ENCODE results near the gene P3R3URF. TPM values are rescaled to one million over a fixed set of nuclear protein-coding genes. Genes with fewer than 3 reads are reported as not detected.

The P3R3URF gene
- total RNA-seq, 1 experiment from 2014 or later: not detected

GRCh38 chr1:46184920-46185658 is 8.8 kb upstream of the P3R3URF start:
- no peak for DNase-seq (ENCODE audit: low read depth, low spot score)
- POLR2A ChIA-PET: no interaction called here
- no peak overlapping the region; the same call in 1 of the 2 replicates for H3K9ac ChIP-seq (ENCODE audit: low read length)
- no peak overlapping the region for H2AFZ ChIP-seq (ENCODE audit: low read depth, low read length, poor library complexity, severe bottlenecking)
- H3K27me3 ChIP-seq (ENCODE audit: insufficient read depth, low read length): no peaks in the 10 kb centered on the region
- no peak overlapping the region for H3K4me3 ChIP-seq (replicated peaks in 1 of 2; ENCODE audit: low read depth in 1 of 2, low read length in 2 of 2)
- peaks cover 61 to 81% of the 10 kb centered on the region in 2 experiments for H3K4me1 ChIP-seq (ENCODE audit: control insufficient read depth in 1 of 2, insufficient read depth in 2 of 2, low read length in 2 of 2)
- intact Hi-C loops (cut with micrococcal nuclease): no loop called here
- no peak for TF ChIP-seq RAD21 (IDR thresholded peaks at IDR 0.05; ENCODE audit: low read depth)
- TF ChIP-seq EGR1 (IDR thresholded peaks at IDR 0.05; ENCODE audit: low read depth): no peak
- 0 out of 2 replicates have a peak, but pooled peaks have one; percentile 11 for TF ChIP-seq POLR2AphosphoS5 (IDR thresholded peaks at IDR 0.05; ENCODE audit: low read depth, low read length)
- BruUV-seq (replicated peaks): no TSS peak
- H3K27ac ChIP-seq (ENCODE audit: low read depth, low read length): peak overlapping the region; percentile 90
- no peak for ATAC-seq
- H3K79me2 ChIP-seq (ENCODE audit: insufficient read depth, low read length): no peaks in the 10 kb centered on the region
- RAD21 ChIA-PET (ENCODE audit: low non-redundant PET in 1 of 2, low total read pairs in 2 of 2, uncharacterized antibody in 2 of 2, unreplicated experiment in 2 of 2): no interaction called here
- no peaks in the 10 kb centered on the region for H4K20me1 ChIP-seq (ENCODE audit: insufficient read depth)
- peaks cover 5 to 12% of the 10 kb centered on the region in 2 experiments; a peak in 1 of 4 replicates for H3K36me3 ChIP-seq (ENCODE audit: control insufficient read depth in 1 of 2, insufficient read depth in 2 of 2, low read length in 2 of 2)
- no peaks in the 10 kb centered on the region for H3K9me3 ChIP-seq (ENCODE audit: control insufficient read depth in 1 of 2, insufficient read depth in 1 of 2, low read depth in 1 of 2, low read length in 2 of 2)
- H3K9me2 ChIP-seq (ENCODE audit: insufficient read depth): no peaks in the 10 kb centered on the region
- CTCF ChIA-PET: interaction anchor here (1.8 kb wide), 1 partner anchor 163 kb away, joined by 5 read pairs; no protein-coding TSS in a partner anchor
- peak overlapping the region; percentile 83 for H3K4me2 ChIP-seq (ENCODE audit: low read length)

GRCh38 chr1:46183926-46184557 is 7.8 kb upstream of the P3R3URF start:
- Histone ChIP-seq H2AFZ (ENCODE audit: low read depth, low read length, poor library complexity, severe bottlenecking) (no peak overlapping the region), H3K4me2 (ENCODE audit: low read length) (peak overlapping the region; percentile 83), H3K9ac (ENCODE audit: low read length) (peak overlapping the region; percentile 65), H3K27me3 (ENCODE audit: insufficient read depth, low read length) (no peaks in the 10 kb centered on the region), H3K4me3 (replicated peaks in 1 of 2; ENCODE audit: low read depth in 1 of 2, low read length in 2 of 2) (peak overlapping the region; percentile 20 to 33), H3K4me1 (ENCODE audit: control insufficient read depth in 1 of 2, insufficient read depth in 2 of 2, low read length in 2 of 2) (peaks cover 69 to 87% of the 10 kb centered on the region in 2 experiments), H4K20me1 (ENCODE audit: insufficient read depth) (no peaks in the 10 kb centered on the region), H3K79me2 (ENCODE audit: insufficient read depth, low read length) (no peaks in the 10 kb centered on the region), H3K9me2 (ENCODE audit: insufficient read depth) (no peaks in the 10 kb centered on the region), H3K36me3 (ENCODE audit: control insufficient read depth in 1 of 2, insufficient read depth in 2 of 2, low read length in 2 of 2) (peaks cover 2 to 4% of the 10 kb centered on the region in 2 experiments; a peak in 1 of 4 replicates), H3K27ac (ENCODE audit: low read depth, low read length) (peak overlapping the region; percentile 90), H3K9me3 (ENCODE audit: control insufficient read depth in 1 of 2, insufficient read depth in 1 of 2, low read depth in 1 of 2, low read length in 2 of 2) (no peaks in the 10 kb centered on the region)
- RAD21 ChIA-PET (ENCODE audit: low non-redundant PET in 1 of 2, low total read pairs in 2 of 2, uncharacterized antibody in 2 of 2, unreplicated experiment in 2 of 2): interaction anchor here (1.9 to 4.2 kb wide), 2 partner anchors 40 kb away, joined by 12 to 28 read pairs; no protein-coding TSS in a partner anchor
- CTCF ChIA-PET: interaction anchor here (1.8 to 4.7 kb wide), 3 partner anchors 15 to 164 kb away, joined by 5 to 94 read pairs (median 9); partner anchors contain the start of gene POMGNT1
- POLR2A ChIA-PET: interaction anchor here (0.7 to 1.8 kb wide), 9 partner anchors 9 to 662 kb away, joined by 3 to 9 read pairs (median 3); partner anchors contain the start of genes PRDX1 and RAD54L
- intact Hi-C loops (cut with micrococcal nuclease): loop anchor here (1.0 kb wide), 1 partner anchor 14 kb away; the partner anchor contains the start of gene POMGNT1
- ATAC-seq (no peak), DNase-seq (ENCODE audit: low read depth, low spot score) (no peak)
- no TSS peak for BruUV-seq (replicated peaks)
- no peak for TF ChIP-seq POLR2AphosphoS5 (IDR thresholded peaks at IDR 0.05; ENCODE audit: low read depth, low read length)
